CD4-positive, CD25-positive, alpha-beta regulatory T cell (primary cell): ENCODE data around the gene SH3BP2. TPM values are rescaled to one million over a fixed set of nuclear protein-coding genes. Genes with fewer than 3 reads are reported as not detected.

ENCODE experiments used
- ATAC-seq, 2 donors: fragments of 150-1000 bp; cut with Tn5 transposase; one replicate each; pipeline ENCODE4 v1.10.0; 2021; ENCODE audit warnings: low read depth in 2 of 2, moderate number of reproducible peaks in 2 of 2, moderate library complexity in 1 of 2
- DNase-seq, 3 donors: peaks; one replicate each; pipeline versions ENCODE4 v3.0.0 to v3.0.0-alpha.2; 2012 to 2022; ENCODE audit warnings: mixed read lengths in 1 of 3
- H3K27ac ChIP-seq: one replicate; pipeline ENCODE4 v1.7.0; 2013; ENCODE audit warnings: mild to moderate bottlenecking, low read length; ENCODE audit not compliant: insufficient read depth, poor library complexity, severe bottlenecking
- H3K27me3 ChIP-seq: one replicate; pipeline ENCODE4 v1.7.0; 2013; ENCODE audit warnings: low read length; ENCODE audit not compliant: control insufficient read depth, insufficient read depth
- H3K36me3 ChIP-seq: one replicate; pipeline ENCODE4 v1.7.0; 2013; ENCODE audit warnings: mild to moderate bottlenecking, low read length, moderate library complexity; ENCODE audit not compliant: control insufficient read depth, insufficient read depth
- H3K4me1 ChIP-seq: 2 replicates; pipeline ENCODE4 v1.7.0; 2013; ENCODE audit warnings: mild to moderate bottlenecking, low read length; ENCODE audit not compliant: insufficient read depth, control insufficient read depth, poor library complexity, severe bottlenecking
- H3K4me3 ChIP-seq: one replicate; pipeline ENCODE4 v1.7.0; 2013; ENCODE audit warnings: low read depth, mild to moderate bottlenecking, low read length, moderate library complexity
- H3K9me3 ChIP-seq, 2 experiments: 1 replicate in 1 of 2; 2 replicates in 1 of 2; pipeline ENCODE4 v1.7.0; 2013; ENCODE audit warnings: low read length in 2 of 2, mild to moderate bottlenecking in 1 of 2, moderate library complexity in 1 of 2; ENCODE audit not compliant: control insufficient read depth in 2 of 2
- H3K27ac Mint-ChIP-seq, 3 donors: one replicate each; pipeline ENCODE4 v1.8.0; 2020 to 2022; ENCODE audit warnings: mild to moderate bottlenecking in 3 of 3, mixed read lengths in 3 of 3, moderate library complexity in 2 of 3
- H3K27me3 Mint-ChIP-seq: one replicate; pipeline ENCODE4 v1.8.0; 2022; ENCODE audit warnings: mild to moderate bottlenecking, mixed read lengths
- H3K36me3 Mint-ChIP-seq: one replicate; pipeline ENCODE4 v1.8.0; 2020; ENCODE audit warnings: mixed read lengths
- H3K4me1 Mint-ChIP-seq, 4 donors: one replicate each; pipeline ENCODE4 v1.8.0; 2020 to 2022; ENCODE audit warnings: mixed read lengths in 4 of 4, mild to moderate bottlenecking in 1 of 4
- H3K4me3 Mint-ChIP-seq, 4 donors: one replicate each; pipeline ENCODE4 v1.8.0; 2020 to 2022; ENCODE audit warnings: mild to moderate bottlenecking in 4 of 4, mixed read lengths in 4 of 4, moderate library complexity in 3 of 4
- H3K9me3 Mint-ChIP-seq, 7 donors: one replicate each; pipeline ENCODE4 v1.8.0; 2020 to 2022; ENCODE audit warnings: mixed read lengths in 7 of 7, mild to moderate bottlenecking in 3 of 7, moderate library complexity in 2 of 7
- polyA plus RNA-seq, 4 donors: library from polyadenylated mRNA; unstranded; fragments of 300-500 nt; fragmentation: Illumina TruSeq; gene quantifications; one replicate each; pipeline ENCODE4 v1.2.3, GENCODE V29; 2021
- total RNA-seq: library from RNA; stranded (reverse); gene quantifications from one replicate; pipeline ENCODE4 v1.2.3, GENCODE V29; 2022

Gene SH3BP2
- total and polyA plus RNA-seq, 5 donors from 2014 or later: 7.6 to 61.7 (median 8.5) TPM

GRCh38 chr4:2800691-2801596, 8.1 kb downstream of the SH3BP2 start:
- H3K4me1 ChIP-seq: peaks cover 48% of the 10 kb centered on the region
- H3K36me3 ChIP-seq: no peaks in the 10 kb centered on the region
- no peak overlapping the region for H3K4me3 ChIP-seq
- H3K27me3 Mint-ChIP-seq: no peaks in the 10 kb centered on the region
- no peaks in the 10 kb centered on the region for H3K27me3 ChIP-seq
- peak overlapping the region in 2 of 3 donors; percentile 71 to 89 for H3K27ac Mint-ChIP-seq
- no peaks in the 10 kb centered on the region for H3K9me3 ChIP-seq
- no peaks in the 10 kb centered on the region for H3K36me3 Mint-ChIP-seq
- peak overlapping the region; percentile 58 for H3K27ac ChIP-seq
- DNase-seq (no peak), ATAC-seq (peak; percentile 24 to 44)
- peak overlapping the region; percentile 63 to 83 (median 74) for H3K4me3 Mint-ChIP-seq
- H3K9me3 Mint-ChIP-seq: peaks cover 0 to 1% (median 0%) of the 10 kb centered on the region in 7 donors
- H3K4me1 Mint-ChIP-seq: peaks cover 0 to 50% (median 19%) of the 10 kb centered on the region in 4 donors

GRCh38 chr4:2802618-2803531, 10.0 kb downstream of the SH3BP2 start:
- ATAC-seq: no peak
- no peaks in the 10 kb centered on the region for H3K27me3 Mint-ChIP-seq
- Histone ChIP-seq H3K4me1 (peaks cover 40% of the 10 kb centered on the region), H3K36me3 (no peaks in the 10 kb centered on the region), H3K27ac (no peak overlapping the region), H3K9me3 (no peaks in the 10 kb centered on the region), H3K4me3 (no peak overlapping the region), H3K27me3 (no peaks in the 10 kb centered on the region)
- H3K9me3 Mint-ChIP-seq: no peaks in the 10 kb centered on the region
- no peak for DNase-seq
- peaks cover 0 to 43% (median 17%) of the 10 kb centered on the region in 4 donors for H3K4me1 Mint-ChIP-seq
- H3K36me3 Mint-ChIP-seq: no peaks in the 10 kb centered on the region
- H3K4me3 Mint-ChIP-seq: no peak overlapping the region
- no peak overlapping the region for H3K27ac Mint-ChIP-seq

GRCh38 chr4:2803624-2804448, 11.0 kb downstream of the SH3BP2 start:
- Mint-ChIP-seq H3K27me3 (no peaks in the 10 kb centered on the region), H3K36me3 (no peaks in the 10 kb centered on the region), H3K9me3 (no peaks in the 10 kb centered on the region), H3K27ac (no peak overlapping the region), H3K4me1 (peaks cover 0 to 34% (median 10%) of the 10 kb centered on the region in 4 donors), H3K4me3 (no peak overlapping the region)
- no peaks in the 10 kb centered on the region for H3K9me3 ChIP-seq
- no peak overlapping the region for H3K27ac ChIP-seq
- no peaks in the 10 kb centered on the region for H3K36me3 ChIP-seq
- H3K4me1 ChIP-seq: peaks cover 30% of the 10 kb centered on the region
- DNase-seq (no peak), ATAC-seq (no peak)
- H3K27me3 ChIP-seq: no peaks in the 10 kb centered on the region
- no peak overlapping the region for H3K4me3 ChIP-seq

GRCh38 chr4:2804449-2804972, 11.6 kb downstream of the SH3BP2 start:
- Mint-ChIP-seq H3K27ac (no peak overlapping the region), H3K9me3 (no peaks in the 10 kb centered on the region), H3K27me3 (no peaks in the 10 kb centered on the region), H3K36me3 (no peaks in the 10 kb centered on the region), H3K4me1 (peaks cover 0 to 27% (median 7%) of the 10 kb centered on the region in 4 donors), H3K4me3 (no peak overlapping the region)
- H3K27me3 ChIP-seq: no peaks in the 10 kb centered on the region
- ATAC-seq (no peak), DNase-seq (no peak)
- no peak overlapping the region for H3K4me3 ChIP-seq
- no peaks in the 10 kb centered on the region for H3K36me3 ChIP-seq
- H3K9me3 ChIP-seq: no peaks in the 10 kb centered on the region
- H3K27ac ChIP-seq: no peak overlapping the region
- H3K4me1 ChIP-seq: peaks cover 23% of the 10 kb centered on the region

- no peaks in the 10 kb centered on the region for H3K9me3 Mint-ChIP-seq
- H3K36me3 ChIP-seq: no peaks in the 10 kb centered on the region
- no peak overlapping the region for H3K27ac Mint-ChIP-seq
- no peaks in the 10 kb centered on the region for H3K36me3 Mint-ChIP-seq
- peak overlapping the region in 1 of 4 donors; percentile 61 for H3K4me3 Mint-ChIP-seq
- no peaks in the 10 kb centered on the region for H3K27me3 ChIP-seq
- no peak overlapping the region for H3K4me3 ChIP-seq
- ATAC-seq: no peak
- no peaks in the 10 kb centered on the region for H3K27me3 Mint-ChIP-seq
- no peak for DNase-seq
- H3K9me3 ChIP-seq: no peaks in the 10 kb centered on the region
- H3K4me1 Mint-ChIP-seq: peaks cover 0 to 22% (median 6%) of the 10 kb centered on the region in 4 donors
- peaks cover 18% of the 10 kb centered on the region for H3K4me1 ChIP-seq
- no peak overlapping the region for H3K27ac ChIP-seq
Measured at GRCh38 chr4:2804973-2805501, 12.2 kb downstream of the SH3BP2 start.

GRCh38 chr4:2805712-2806389, 13.0 kb downstream of the SH3BP2 start:
- Histone ChIP-seq H3K4me3 (no peak overlapping the region), H3K9me3 (no peaks in the 10 kb centered on the region), H3K4me1 (peaks cover 10% of the 10 kb centered on the region), H3K27me3 (no peaks in the 10 kb centered on the region), H3K36me3 (no peaks in the 10 kb centered on the region), H3K27ac (no peak overlapping the region)
- no peak overlapping the region for H3K4me3 Mint-ChIP-seq
- ATAC-seq (no peak), DNase-seq (no peak)
- no peaks in the 10 kb centered on the region for H3K36me3 Mint-ChIP-seq
- no peaks in the 10 kb centered on the region for H3K27me3 Mint-ChIP-seq
- peaks cover 0 to 17% (median 9%) of the 10 kb centered on the region in 4 donors for H3K4me1 Mint-ChIP-seq
- no peaks in the 10 kb centered on the region for H3K9me3 Mint-ChIP-seq
- H3K27ac Mint-ChIP-seq: no peak overlapping the region
